ENCODE results near the gene HSPE1. TPM values are rescaled to one million over a fixed set of nuclear protein-coding genes. Genes with fewer than 3 reads are reported as not detected.
A peak's percentile ranks its signal among the peaks of the same experiment; 100 is the strongest.

The HSPE1 gene
- polyA plus RNA-seq, 1 donor from 2014 or later = 177 TPM

DNA sequence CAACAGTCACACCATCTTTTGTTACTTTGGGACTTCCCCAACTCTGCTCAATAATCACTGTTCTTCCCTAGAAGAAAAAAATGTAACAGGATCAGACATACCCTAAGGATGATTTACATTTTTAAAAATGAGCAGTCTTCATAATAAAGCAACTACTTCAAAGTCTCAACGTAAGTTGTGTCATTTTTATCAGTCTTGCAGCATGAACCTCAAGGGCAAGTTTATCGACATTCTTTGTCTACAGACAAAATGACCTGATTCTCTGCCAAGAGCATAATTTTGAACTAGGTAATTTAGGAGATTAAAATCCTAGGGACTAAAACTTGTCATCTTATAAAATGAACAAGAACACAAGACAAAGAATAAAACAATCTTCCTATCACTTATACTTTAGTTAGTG is 2.9 kb upstream of the HSPE1 start:
- Histone ChIP-seq H3K9ac (ENCODE audit: low read length) (no peak overlapping the region), H3F3A (ENCODE audit: insufficient read depth, low read length, poor library complexity, severe bottlenecking) (no peaks in the 10 kb centered on the region), H2AFZ (ENCODE audit: low read depth, low read length) (no peak overlapping the region), H3K27ac (ENCODE audit: low read length) (no peak overlapping the region), H4K20me1 (ENCODE audit: insufficient read depth) (no peaks in the 10 kb centered on the region), H3K9me3 (ENCODE audit: low read length) (no peaks in the 10 kb centered on the region), H3K4me2 (ENCODE audit: low read length) (peak overlapping the region; percentile 81), H3K4me3 (ENCODE audit: low read length) (peak overlapping the region; percentile 96), H3K27me3 (ENCODE audit: insufficient read depth, low read depth, low read length) (no peaks in the 10 kb centered on the region), H3K79me2 (replicated peaks; ENCODE audit: insufficient read depth, low read length) (peaks cover 42% of the 10 kb centered on the region), H3K9me2 (ENCODE audit: insufficient read depth, low read length) (no peaks in the 10 kb centered on the region), H3K36me3 (ENCODE audit: insufficient read depth, low read length) (peaks cover 6% of the 10 kb centered on the region)
- TF ChIP-seq, protein P1, sequence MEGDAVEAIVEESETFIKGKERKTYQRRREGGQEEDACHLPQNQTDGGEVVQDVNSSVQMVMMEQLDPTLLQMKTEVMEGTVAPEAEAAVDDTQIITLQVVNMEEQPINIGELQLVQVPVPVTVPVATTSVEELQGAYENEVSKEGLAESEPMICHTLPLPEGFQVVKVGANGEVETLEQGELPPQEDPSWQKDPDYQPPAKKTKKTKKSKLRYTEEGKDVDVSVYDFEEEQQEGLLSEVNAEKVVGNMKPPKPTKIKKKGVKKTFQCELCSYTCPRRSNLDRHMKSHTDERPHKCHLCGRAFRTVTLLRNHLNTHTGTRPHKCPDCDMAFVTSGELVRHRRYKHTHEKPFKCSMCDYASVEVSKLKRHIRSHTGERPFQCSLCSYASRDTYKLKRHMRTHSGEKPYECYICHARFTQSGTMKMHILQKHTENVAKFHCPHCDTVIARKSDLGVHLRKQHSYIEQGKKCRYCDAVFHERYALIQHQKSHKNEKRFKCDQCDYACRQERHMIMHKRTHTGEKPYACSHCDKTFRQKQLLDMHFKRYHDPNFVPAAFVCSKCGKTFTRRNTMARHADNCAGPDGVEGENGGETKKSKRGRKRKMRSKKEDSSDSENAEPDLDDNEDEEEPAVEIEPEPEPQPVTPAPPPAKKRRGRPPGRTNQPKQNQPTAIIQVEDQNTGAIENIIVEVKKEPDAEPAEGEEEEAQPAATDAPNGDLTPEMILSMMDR (IDR thresholded peaks at IDR 0.05; ENCODE audit: poor library complexity, severe bottlenecking) = no peak
- TF ChIP-seq MXI1 (conservative IDR thresholded peaks at IDR 0.05; ENCODE audit: poor library complexity, severe bottlenecking) = no peak
- no peak for TF ChIP-seq SMC3 (conservative IDR thresholded peaks at IDR 0.05; ENCODE audit: poor library complexity)
- TF ChIP-seq, protein P2, sequence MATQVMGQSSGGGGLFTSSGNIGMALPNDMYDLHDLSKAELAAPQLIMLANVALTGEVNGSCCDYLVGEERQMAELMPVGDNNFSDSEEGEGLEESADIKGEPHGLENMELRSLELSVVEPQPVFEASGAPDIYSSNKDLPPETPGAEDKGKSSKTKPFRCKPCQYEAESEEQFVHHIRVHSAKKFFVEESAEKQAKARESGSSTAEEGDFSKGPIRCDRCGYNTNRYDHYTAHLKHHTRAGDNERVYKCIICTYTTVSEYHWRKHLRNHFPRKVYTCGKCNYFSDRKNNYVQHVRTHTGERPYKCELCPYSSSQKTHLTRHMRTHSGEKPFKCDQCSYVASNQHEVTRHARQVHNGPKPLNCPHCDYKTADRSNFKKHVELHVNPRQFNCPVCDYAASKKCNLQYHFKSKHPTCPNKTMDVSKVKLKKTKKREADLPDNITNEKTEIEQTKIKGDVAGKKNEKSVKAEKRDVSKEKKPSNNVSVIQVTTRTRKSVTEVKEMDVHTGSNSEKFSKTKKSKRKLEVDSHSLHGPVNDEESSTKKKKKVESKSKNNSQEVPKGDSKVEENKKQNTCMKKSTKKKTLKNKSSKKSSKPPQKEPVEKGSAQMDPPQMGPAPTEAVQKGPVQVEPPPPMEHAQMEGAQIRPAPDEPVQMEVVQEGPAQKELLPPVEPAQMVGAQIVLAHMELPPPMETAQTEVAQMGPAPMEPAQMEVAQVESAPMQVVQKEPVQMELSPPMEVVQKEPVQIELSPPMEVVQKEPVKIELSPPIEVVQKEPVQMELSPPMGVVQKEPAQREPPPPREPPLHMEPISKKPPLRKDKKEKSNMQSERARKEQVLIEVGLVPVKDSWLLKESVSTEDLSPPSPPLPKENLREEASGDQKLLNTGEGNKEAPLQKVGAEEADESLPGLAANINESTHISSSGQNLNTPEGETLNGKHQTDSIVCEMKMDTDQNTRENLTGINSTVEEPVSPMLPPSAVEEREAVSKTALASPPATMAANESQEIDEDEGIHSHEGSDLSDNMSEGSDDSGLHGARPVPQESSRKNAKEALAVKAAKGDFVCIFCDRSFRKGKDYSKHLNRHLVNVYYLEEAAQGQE (IDR thresholded peaks at IDR 0.05; ENCODE audit: borderline replicate concordance) = no peak
- TF ChIP-seq POLR2AphosphoS5 (IDR thresholded peaks at IDR 0.05) = no peak
- no peak for TF ChIP-seq EZH2 (IDR thresholded peaks at IDR 0.05; ENCODE audit: borderline replicate concordance, insufficient read depth, low read length, poor library complexity, severe bottlenecking)
- no peak for TF ChIP-seq TAF1 (IDR thresholded peaks at IDR 0.05; ENCODE audit: low read depth)
- TF ChIP-seq RAD21 (conservative IDR thresholded peaks at IDR 0.05) = no peak
- TF ChIP-seq EP300 (conservative IDR thresholded peaks at IDR 0.05; ENCODE audit: poor library complexity, severe bottlenecking) = no peak

DNA sequence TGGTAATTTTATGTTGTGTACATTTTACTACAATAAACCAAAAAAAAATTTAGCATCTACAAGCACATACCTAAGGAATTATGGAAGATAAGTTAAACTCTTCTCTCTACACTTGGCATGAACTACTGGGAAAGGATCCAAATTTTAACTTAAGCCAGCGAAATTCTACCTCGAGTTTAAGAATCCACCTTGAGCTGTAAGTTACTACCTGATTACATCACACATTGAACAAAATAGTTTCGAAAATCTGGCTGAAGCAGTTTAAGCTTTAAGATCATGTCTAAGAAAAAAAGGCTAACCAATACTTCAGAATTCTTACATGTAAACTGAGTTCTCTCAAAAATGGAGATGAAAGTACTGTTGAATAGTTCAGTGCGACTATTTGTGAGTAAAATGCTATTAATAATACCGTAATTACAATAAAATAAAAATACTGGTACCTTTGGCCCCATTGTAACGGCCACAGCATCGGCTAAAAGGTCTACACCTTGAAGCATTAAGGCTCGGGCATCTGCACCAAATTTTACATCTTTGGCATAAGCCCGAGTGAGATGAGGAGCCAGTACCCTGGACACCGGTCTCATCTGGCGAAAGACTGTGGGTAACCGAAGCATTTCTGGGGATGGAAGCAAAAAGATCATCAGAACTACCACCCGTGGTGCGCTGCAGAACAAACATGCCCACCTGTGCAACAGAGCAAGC is 1.8 kb upstream of the HSPE1 start:
- Histone ChIP-seq H2AFZ (ENCODE audit: low read depth, low read length) (no peak overlapping the region), H3K4me2 (ENCODE audit: low read length) (peak overlapping the region; percentile 81), H3K9ac (ENCODE audit: low read length) (peak overlapping the region; percentile 86), H3K9me2 (ENCODE audit: insufficient read depth, low read length) (no peaks in the 10 kb centered on the region), H3F3A (ENCODE audit: insufficient read depth, low read length, poor library complexity, severe bottlenecking) (no peaks in the 10 kb centered on the region), H3K79me2 (replicated peaks; ENCODE audit: insufficient read depth, low read length) (peaks cover 50% of the 10 kb centered on the region), H3K27me3 (ENCODE audit: insufficient read depth, low read depth, low read length) (no peaks in the 10 kb centered on the region), H3K4me3 (ENCODE audit: low read length) (peak overlapping the region; percentile 96), H3K36me3 (ENCODE audit: insufficient read depth, low read length) (peaks cover 6% of the 10 kb centered on the region), H3K27ac (ENCODE audit: low read length) (peak overlapping the region; percentile 87), H3K9me3 (ENCODE audit: low read length) (no peaks in the 10 kb centered on the region), H4K20me1 (ENCODE audit: insufficient read depth) (no peaks in the 10 kb centered on the region)
- no peak for TF ChIP-seq MXI1 (conservative IDR thresholded peaks at IDR 0.05; ENCODE audit: poor library complexity, severe bottlenecking)
- TF ChIP-seq RAD21 (conservative IDR thresholded peaks at IDR 0.05) = no peak
- TF ChIP-seq, protein P1 (IDR thresholded peaks at IDR 0.05; ENCODE audit: poor library complexity, severe bottlenecking) = no peak
- no peak for TF ChIP-seq POLR2AphosphoS5 (IDR thresholded peaks at IDR 0.05)
- TF ChIP-seq EZH2 (IDR thresholded peaks at IDR 0.05; ENCODE audit: borderline replicate concordance, insufficient read depth, low read length, poor library complexity, severe bottlenecking) = no peak
- no peak for TF ChIP-seq SMC3 (conservative IDR thresholded peaks at IDR 0.05; ENCODE audit: poor library complexity)
- TF ChIP-seq EP300 (conservative IDR thresholded peaks at IDR 0.05; ENCODE audit: poor library complexity, severe bottlenecking) = no peak
- TF ChIP-seq, protein P2 (IDR thresholded peaks at IDR 0.05; ENCODE audit: borderline replicate concordance) = no peak
- no peak for TF ChIP-seq TAF1 (IDR thresholded peaks at IDR 0.05; ENCODE audit: low read depth)

Data from neural cell (in vitro differentiated cells).